Endothelial cell of umbilical vein (primary cell): Measurements from ENCODE around the gene TRIM62.

ENCODE experiments used
- CTCF ChIP-seq, 2 donors: IDR thresholded peaks; 1 replicate in 1 of 2; 2 replicates in 1 of 2; pipeline ENCODE4 v1.5.1; 2011; ENCODE audit warnings: low read length in 2 of 2, mild to moderate bottlenecking in 2 of 2, moderate library complexity in 2 of 2, control low read depth in 1 of 2, inconsistent platforms in 1 of 2, low read depth in 1 of 2; ENCODE audit not compliant: insufficient read depth in 1 of 2; ENCODE audit errors: extremely low read depth in 1 of 2
- EZH2 ChIP-seq: IDR thresholded peaks from 2 replicates; pipeline ENCODE4 v1.6.1; 2012; ENCODE audit warnings: borderline replicate concordance, low read depth, mild to moderate bottlenecking, moderate library complexity, low read length, inconsistent platforms; ENCODE audit not compliant: severe bottlenecking
- GATA2 ChIP-seq: IDR thresholded peaks from 2 replicates; pipeline ENCODE4 v1.7.0; 2011; ENCODE audit warnings: low read depth, mild to moderate bottlenecking, moderate library complexity, mixed read lengths, low read length; ENCODE audit not compliant: insufficient read length, insufficient read depth
- POLR2A ChIP-seq: IDR thresholded peaks from 2 replicates; pipeline ENCODE4 v1.6.1; 2012; ENCODE audit warnings: low read depth, mild to moderate bottlenecking, control low read depth, low read length

GRCh38 chr1:33152685-33153432 is 29.0 kb downstream of the TRIM62 start:
- no peak for TF ChIP-seq POLR2A
- TF ChIP-seq CTCF (IDR thresholded peaks at IDR 0.05; ENCODE audit: extremely low read depth in 1 of 2, insufficient read depth in 1 of 2, low read depth in 1 of 2, low read length in 2 of 2): no peak
- no peak for TF ChIP-seq EZH2
- TF ChIP-seq GATA2: no peak
